SKM-1 (cell line): Measurements from ENCODE around the gene SAMD9.
A peak's percentile ranks its signal among the peaks of the same experiment; 100 is the strongest.
"Not testable (repeated sequence)": the region's sequence is repeated elsewhere in the genome, so short reads cannot be mapped to it uniquely, and the experiment has no call there.

Source experiments
- DNase-seq: peaks from one replicate; lab custom pipeline; 2025; ENCODE audit not compliant: unreplicated experiment; lab: John Stamatoyannopoulos, UW

Gene SAMD9

GRCh38 chr7:93117852-93118530 lies at the start of gene SAMD9:
Gene SAMD9 (minus strand): TSS chr7:93117979. CDS start chr7:93106097, 11,882 bp downstream.
- DNase-seq = peak; percentile 68

- no peak for DNase-seq
These were observed 47.7 kb upstream of the SAMD9 start for GRCh38 chr7:93165447-93165846.

GRCh38 chr7:93164766-93165165 lies 47.0 kb upstream of the SAMD9 start:
- DNase-seq = no peak

DNA sequence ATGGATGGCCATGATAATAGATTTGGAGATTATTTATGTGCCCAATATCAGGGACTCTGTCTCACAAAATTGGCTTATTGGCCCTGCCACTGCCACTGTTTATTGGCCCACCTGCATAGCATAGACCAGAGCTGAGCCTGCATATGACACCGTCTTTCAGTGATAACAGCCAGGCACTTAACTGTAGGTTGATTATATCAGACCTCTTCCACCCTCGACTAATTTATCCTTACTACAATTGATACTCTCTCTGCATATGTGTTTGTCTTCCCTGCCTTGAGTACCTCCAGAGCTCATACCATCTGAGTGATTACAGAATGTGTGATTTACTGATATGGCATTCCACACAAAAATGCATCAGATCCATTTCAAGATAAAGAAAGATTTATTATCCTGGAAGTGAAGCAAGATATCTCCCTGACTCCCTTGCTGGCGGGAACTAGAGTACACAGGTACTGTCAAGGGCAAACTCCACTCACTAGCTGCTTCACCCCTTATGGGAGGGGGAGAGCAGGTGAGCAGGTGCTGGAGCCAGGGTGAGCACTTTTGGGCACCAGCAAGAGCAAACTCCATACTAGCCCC lies 43.5 kb upstream of the SAMD9 start:
- DNase-seq = no peak

DNA sequence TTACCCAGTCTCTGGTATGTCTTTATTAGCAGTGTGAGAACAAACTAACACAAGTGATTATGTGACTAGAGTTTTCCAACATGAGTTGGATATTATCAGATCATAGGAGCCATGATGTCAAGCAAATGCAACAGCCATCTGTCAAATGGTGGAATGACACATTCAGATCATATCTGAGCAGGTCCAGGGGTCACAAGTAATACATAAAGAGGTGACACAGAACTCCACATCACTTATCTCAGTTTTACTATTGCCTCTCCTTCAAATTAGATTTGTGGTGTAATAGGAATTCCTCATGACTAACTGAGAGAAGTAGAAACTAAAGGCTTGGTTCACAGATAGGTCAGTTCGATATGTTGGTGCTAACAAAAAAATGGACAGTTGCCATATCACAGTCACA lies 42.6 kb upstream of the SAMD9 start:
- no peak for DNase-seq

DNA sequence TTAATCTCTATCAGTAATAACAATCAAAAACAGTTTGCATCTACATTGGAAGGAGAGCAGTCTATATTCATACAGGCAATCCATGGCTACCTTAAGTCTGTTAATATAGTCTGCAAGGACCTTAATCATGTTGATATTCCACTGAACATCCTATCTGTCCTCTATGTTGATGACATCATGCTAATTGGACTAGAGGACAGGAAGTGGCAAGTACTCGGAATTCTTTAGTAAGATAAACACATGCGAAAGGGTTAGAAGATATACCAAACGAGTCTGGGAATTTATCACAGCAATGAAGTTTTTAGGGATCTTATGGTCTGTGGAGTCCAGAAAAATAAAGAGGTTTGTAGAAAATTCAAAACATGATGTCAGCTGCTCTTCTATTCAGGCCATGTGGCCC lies 41.7 kb upstream of the SAMD9 start:
- no peak for DNase-seq

DNA sequence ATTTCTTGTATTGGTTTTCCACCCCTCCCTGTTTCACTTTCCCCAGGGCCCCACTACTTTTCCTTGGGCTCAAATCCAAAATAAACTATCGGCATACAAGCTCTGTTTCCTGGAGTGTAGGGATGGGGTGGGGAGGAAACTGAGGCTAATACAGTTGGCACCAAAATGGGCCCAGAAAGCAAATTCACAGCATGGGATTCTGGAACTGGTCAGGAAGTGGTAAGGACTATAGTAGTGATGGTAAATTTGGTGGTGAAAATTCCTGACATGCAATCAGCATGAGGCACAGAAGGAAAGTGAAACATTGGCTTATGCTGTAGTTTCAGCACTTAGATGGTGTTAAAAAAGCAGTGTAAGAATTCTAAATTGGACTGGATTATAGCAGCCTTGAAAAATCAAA lies 39.1 kb upstream of the SAMD9 start:
- no peak for DNase-seq

GRCh38 chr7:93150200-93150835 lies 32.5 kb upstream of the SAMD9 start:
- no peak for DNase-seq

- no peak for DNase-seq
These were observed 30.9 kb upstream of the SAMD9 start for GRCh38 chr7:93148727-93149126.

DNA sequence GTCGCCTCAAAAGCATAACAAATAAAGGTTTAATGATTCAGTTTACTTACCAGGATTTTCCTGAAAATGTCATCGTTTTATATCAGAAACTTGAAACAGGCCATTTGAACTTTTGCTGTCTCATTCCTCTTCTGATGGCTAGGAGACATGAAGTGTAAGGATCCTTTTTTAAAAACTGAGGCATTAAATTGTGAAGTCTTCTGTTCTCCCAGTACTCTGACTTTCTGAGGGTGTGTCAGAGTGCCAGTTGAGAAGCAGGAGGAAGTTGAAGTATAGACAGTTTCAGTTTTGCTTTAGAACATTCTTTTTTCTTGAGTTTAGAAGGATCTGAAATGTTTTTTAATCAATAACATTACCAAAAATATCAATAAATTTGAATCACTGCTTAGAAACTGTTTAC lies 30.4 kb upstream of the SAMD9 start, which contains the start of gene SAMD9L:
Gene SAMD9L, minus strand, starts transcription at position 242 of the 400 bp plus-strand sequence. CDS start 12,414 bp downstream, outside the sequence.
- DNase-seq = peak; percentile 27

DNA sequence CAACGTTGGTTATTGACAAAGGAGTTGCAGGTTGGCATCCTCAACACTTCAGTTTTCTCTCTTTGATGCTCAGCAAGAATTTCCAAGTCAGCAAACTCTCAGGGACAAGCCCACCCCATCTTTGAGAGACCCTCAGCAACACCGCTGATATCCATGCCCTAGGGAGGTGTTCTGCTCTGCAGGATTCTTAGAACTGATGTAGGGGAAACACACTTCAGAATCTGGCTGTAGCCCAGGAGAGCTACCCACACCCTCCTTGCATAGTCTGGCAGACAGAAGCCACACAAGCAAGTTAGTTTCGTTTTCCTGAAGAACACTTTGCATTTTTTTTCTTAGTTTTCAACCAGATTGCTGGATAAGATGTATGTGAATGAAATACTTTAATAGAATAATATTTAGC lies 29.6 kb upstream of the SAMD9 start:
- no peak for DNase-seq

- DNase-seq = no peak
These were observed 28.8 kb upstream of the SAMD9 start for GRCh38 chr7:93146472-93147141.

- no peak for DNase-seq
These were observed 28.3 kb upstream of the SAMD9 start for GRCh38 chr7:93146036-93146435.

DNA sequence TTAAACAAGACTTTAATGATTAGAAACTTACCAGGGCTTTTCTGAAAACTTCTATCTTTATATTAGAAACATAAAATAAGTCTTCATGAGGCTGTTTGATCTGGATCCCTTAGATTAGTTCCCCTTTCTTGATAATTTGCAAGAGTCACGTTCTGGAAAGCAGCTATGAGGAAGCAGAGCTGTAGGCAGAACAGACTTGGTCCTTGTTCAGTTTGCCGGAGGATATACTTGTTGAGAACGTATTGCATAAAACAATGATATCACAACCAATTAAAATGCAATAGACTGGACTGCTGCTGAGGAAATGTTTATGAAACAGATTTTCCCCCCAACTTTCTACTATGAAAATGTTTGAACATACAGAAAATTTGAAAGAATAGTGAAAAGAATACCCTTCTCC lies 27.6 kb upstream of the SAMD9 start:
- peak; percentile 15 for DNase-seq

DNA sequence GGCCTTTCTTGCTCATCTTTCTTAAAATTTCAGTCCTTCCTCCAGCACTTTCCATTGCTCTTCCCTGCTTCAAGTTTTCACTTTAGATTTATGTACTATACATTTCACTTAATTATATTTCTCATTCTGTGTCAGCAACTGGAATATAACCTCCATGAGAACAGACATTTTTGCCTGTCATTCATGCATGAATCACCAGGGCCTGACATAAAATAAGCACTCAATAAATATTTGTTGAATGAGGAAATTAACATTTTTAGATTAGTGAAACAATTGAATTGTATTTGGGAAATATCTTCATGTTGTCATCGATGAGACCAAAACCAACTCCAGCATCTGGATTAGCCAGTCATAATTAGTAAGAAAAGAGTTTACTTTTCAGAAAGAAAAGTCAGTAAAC lies 24.3 kb upstream of the SAMD9 start:
- no peak for DNase-seq

DNA sequence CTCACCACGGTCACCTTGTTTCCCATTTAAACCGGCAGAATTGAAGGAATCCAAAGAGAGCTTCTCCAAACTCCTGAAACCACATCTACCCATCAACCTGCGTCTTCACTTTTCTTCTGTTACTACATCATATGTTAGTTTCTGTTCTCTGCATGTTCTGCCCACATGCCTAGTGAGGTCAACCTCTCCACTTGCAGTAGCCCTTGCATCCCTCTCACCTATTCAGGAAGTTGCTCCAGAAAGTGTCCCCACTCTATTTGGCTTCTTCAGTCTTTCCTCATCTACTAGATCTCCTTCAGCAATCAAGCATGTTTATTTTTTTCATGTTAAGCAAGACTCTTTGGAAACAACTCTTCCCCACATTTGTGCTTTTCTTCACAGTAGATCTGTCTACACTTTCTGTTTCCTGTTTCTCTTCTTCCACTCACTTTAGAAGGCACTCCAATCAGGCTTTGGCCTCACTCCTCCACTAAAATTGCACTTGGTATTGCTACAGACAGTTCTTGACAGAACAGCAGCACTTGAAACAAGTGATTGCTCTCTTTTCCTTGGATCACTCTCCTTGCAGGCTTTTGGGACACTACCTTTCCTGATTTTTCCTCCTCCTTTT lies 22.9 kb upstream of the SAMD9 start:
- no peak for DNase-seq

- DNase-seq = no peak
These were observed 20.8 kb upstream of the SAMD9 start for GRCh38 chr7:93138576-93138975.

- no peak for DNase-seq
These were observed 15.2 kb upstream of the SAMD9 start for GRCh38 chr7:93133005-93133404.

DNA sequence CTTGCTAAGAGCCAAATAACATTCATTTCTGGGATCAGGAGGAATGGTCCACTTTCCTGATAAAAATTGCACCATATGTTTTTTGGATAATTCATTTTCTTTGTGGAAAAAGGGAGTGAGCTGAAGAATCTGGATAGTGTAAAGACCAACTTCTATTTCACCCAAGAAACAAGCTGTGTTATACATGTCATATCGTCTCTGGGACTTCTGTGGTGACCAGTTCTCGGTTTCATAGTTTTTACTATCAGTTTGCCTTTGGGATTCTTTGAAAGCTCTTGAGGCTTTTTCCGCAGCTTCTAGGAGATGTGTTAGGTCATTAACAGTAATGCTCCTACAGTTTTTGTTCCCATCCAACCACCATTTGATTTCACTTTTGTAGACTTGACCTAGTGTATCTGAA lies 14.4 kb upstream of the SAMD9 start:
- DNase-seq = no peak

- not testable (repeated sequence) for DNase-seq
These were observed 9.2 kb upstream of the SAMD9 start for GRCh38 chr7:93126954-93127353.

- DNase-seq = not testable (repeated sequence)
These were observed 5.8 kb upstream of the SAMD9 start for GRCh38 chr7:93123532-93123931.
